Activated CD4-positive, alpha-beta T cell treated with anti-CD3 and anti-CD28 coated beads, Interleukin-2, amount 50 U/mL, for 48 hours (primary cell): ENCODE measurements around the gene EYS.
"Not testable (repeated sequence)": the region's sequence is repeated elsewhere in the genome, so short reads cannot be mapped to it uniquely, and the experiment has no call there.

Experiments used
- DNase-seq, 2 experiments: peaks; one replicate each; pipeline ENCODE4 v3.0.0-alpha.2; 2020

Gene EYS

GRCh38 chr6:65631711-65632110 is 75.3 kb downstream of the EYS start:
- DNase-seq, result no peak

GRCh38 chr6:65627434-65627999 is 79.5 kb downstream of the EYS start:
- DNase-seq, result not testable (repeated sequence)

GRCh38 chr6:65627015-65627414 is 80.0 kb downstream of the EYS start:
- DNase-seq, result no peak

GRCh38 chr6:65623566-65623965 is 83.5 kb downstream of the EYS start:
- DNase-seq, result no peak

GRCh38 chr6:65610746-65611145 is 96.3 kb downstream of the EYS start:
- DNase-seq, result no peak

- DNase-seq, result no peak
These were observed 111.5 kb downstream of the EYS start for GRCh38 chr6:65595540-65595939.

- no peak for DNase-seq
These were observed 136.7 kb downstream of the EYS start for GRCh38 chr6:65570340-65570739.

GRCh38 chr6:65569505-65569904 is 137.5 kb downstream of the EYS start:
- no peak for DNase-seq

- DNase-seq, result not testable (repeated sequence)
These were observed 138.0 kb downstream of the EYS start for GRCh38 chr6:65569056-65569455.

- no peak for DNase-seq
These were observed 140.9 kb downstream of the EYS start for GRCh38 chr6:65566117-65566516.

- DNase-seq, result no peak
These were observed 149.0 kb downstream of the EYS start for GRCh38 chr6:65558071-65558470.

- DNase-seq, result no peak
These were observed 149.8 kb downstream of the EYS start for GRCh38 chr6:65557224-65557623.

GRCh38 chr6:65546894-65547293 is 160.1 kb downstream of the EYS start:
- DNase-seq, result no peak

GRCh38 chr6:65545920-65546319 is 161.1 kb downstream of the EYS start:
- no peak for DNase-seq

GRCh38 chr6:65538644-65539043 is 168.4 kb downstream of the EYS start:
- DNase-seq, result no peak

GRCh38 chr6:65537600-65537999 is 169.4 kb downstream of the EYS start:
- no peak for DNase-seq

GRCh38 chr6:65531533-65531932 is 175.5 kb downstream of the EYS start:
- DNase-seq, result no peak

GRCh38 chr6:65524232-65524631 is 182.8 kb downstream of the EYS start:
- DNase-seq, result no peak

- DNase-seq, result no peak
These were observed 201.3 kb downstream of the EYS start for GRCh38 chr6:65505736-65506135.

GRCh38 chr6:65501045-65501444 is 206.0 kb downstream of the EYS start:
- DNase-seq, result no peak

- DNase-seq, result not testable (repeated sequence)
These were observed 223.4 kb downstream of the EYS start for GRCh38 chr6:65483652-65484051.

GRCh38 chr6:65469650-65470049 is 237.4 kb downstream of the EYS start:
- no peak for DNase-seq

- no peak for DNase-seq
These were observed 238.7 kb downstream of the EYS start for GRCh38 chr6:65468307-65468706.

- DNase-seq, result no peak
These were observed 245.9 kb downstream of the EYS start for GRCh38 chr6:65461121-65461520.

- DNase-seq, result no peak
These were observed 254.7 kb downstream of the EYS start for GRCh38 chr6:65452333-65452732.

GRCh38 chr6:65450451-65450850 is 256.6 kb downstream of the EYS start:
- DNase-seq, result no peak
